ENCODE data around the gene ARMH1. TPM values are rescaled to one million over a fixed set of nuclear protein-coding genes. Genes with fewer than 3 reads are reported as not detected.
A peak's percentile ranks its signal among the peaks of the same experiment; 100 is the strongest.

Gene ARMH1
- 100 to 1,000 TPM; 134 to 141 TPM for total RNA-seq

DNA sequence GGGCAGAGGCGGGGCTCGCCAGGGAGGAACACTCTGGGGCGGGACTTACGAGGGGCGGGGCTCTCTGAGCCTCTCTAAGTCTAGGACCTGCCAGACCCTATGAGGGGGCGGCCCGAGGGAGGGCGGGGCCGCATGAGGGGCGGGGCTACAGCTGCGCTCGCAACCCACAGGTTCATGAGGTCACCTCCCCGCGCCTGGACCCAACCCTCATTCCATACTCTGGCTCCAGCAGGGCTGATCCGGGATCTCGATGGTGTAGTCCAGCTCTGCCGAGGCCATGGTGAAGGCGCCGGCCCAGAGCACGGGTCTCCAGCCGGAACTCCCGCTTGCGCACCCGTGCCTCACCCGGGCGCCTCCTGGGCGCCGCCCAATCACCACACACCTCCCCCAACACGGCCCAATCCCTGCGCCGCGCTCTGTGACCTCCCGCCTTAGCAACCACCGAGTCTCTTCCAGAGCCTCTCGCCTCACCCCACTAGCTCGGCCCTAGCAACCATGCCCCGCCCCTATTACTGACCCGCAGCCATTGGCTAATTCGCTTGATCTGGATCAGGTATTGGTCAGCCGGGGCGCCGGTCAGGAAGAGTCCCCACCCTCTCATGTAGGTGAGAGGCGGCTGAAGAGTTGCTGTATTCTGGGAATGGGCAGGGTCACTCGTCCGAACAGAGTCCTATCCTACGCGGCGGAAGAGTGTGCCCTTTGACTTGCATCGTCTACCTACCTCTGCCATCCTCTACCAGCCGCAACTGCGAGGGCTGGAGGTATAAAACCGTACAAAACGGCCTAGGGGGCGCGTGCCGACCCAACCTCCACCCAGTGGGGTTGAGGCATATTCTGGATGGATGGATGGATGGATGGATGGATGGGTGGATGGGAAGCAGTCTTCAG lies at the start of gene ARMH1, which contains the start of gene TMEM53:
TSS of gene ARMH1 (plus strand) at position 602 of the 888 bp plus-strand sequence. CDS start 14,984 bp downstream, outside the sequence.
TSS of gene TMEM53 (minus strand) at position 369 of the 888 bp plus-strand sequence. CDS start at position 279, 90 bp downstream.
- Mint-ChIP-seq H3K27ac (peak within 1 kb of the TSS; percentile 88), H3K4me1 (ENCODE audit: low read depth) (peaks cover 23% of the 10 kb centered on the region), H3K36me3 (no peaks in the 10 kb centered on the region), H3K27me3 (no peaks in the 10 kb centered on the region), H3K9me3 (no peaks in the 10 kb centered on the region), H3K4me3 (peak within 1 kb of the TSS; percentile 83)
- ChIA-PET CTCF (interaction anchor here (0.7 to 6.8 kb wide), 12 partner anchors 10 to 457 kb away, joined by 3 to 43 read pairs (median 4); partner anchors contain the start of genes KIF2C and PLK3), POLR2A (interaction anchor here (1.0 to 5.2 kb wide), 7 partner anchors 10 to 666 kb away, joined by 3 to 36 read pairs (median 5); partner anchors contain the start of genes MUTYH, RNU5D-1 and TOE1)
- intact Hi-C loops (cut with micrococcal nuclease) = loop anchor here (1.0 to 10.0 kb wide), 7 partner anchors 42 to 630 kb away; partner anchors contain the start of genes BTBD19, DYNLT4, ERI3 and HECTD3
- DNase-seq = peak; percentile 99

DNA sequence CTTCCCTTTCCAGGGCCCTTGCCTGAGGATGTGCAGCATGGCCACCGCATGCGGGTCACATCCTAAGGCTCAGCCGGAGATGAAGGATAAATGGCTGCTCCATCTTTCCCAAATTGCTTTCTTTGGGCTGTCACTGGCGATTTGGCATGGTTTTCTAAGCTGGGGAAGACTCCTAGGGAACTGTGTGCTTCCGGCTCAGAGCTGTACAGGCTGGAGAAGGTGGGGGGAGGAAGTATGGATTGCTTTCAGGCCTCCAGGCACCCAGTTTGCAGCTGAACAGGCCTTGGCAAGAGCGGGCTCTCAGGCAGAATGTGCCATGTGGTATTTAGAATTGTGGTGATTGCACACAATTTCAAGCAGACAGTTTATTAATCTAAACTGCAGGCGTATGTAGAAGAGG lies 49.2 kb upstream of the ARMH1 start:
- CTCF ChIA-PET = interaction anchor here (1.1 kb wide), 1 partner anchor 28 kb away, joined by 3 read pairs; no protein-coding TSS in a partner anchor
- intact Hi-C loops (cut with micrococcal nuclease) = no loop called here

DNA sequence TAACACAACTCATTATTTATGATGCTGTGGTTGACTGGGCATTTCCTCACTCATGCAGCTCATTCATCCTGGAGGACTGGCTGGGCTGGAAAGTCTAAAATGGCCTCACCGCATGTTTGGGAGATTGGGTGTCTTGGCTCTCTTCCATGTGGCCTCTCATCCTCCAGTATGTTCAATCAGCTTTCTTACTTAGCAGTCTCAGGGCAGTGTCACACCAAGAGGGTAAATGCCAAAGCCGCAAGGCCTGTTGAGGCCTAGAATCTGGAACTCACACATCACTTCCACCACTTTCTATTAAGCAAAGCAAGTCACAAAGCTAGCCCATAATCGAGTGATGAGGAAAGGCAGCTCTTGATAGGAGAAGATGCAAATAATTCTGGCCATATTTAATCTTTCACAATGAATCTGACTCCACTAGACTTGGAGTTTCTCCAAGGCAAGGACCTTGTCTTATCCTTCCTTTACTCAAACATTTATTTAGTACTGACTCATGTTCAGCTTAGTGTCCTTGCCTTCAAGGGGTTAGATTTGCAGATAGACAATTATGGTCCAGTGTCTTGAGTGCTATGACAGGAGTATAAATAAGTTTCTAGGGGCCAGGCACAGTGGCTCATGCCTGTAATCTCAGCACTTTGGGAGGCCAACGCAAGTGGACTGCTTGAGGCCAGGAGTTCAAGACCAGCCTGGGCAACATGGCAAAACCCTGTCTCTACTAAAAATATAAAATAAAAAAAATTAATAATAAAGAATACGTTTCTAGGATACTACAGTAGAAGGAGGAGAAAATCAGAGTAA lies 45.4 kb upstream of the ARMH1 start:
- Mint-ChIP-seq H3K4me3 (no peak overlapping the region), H3K27me3 (no peaks in the 10 kb centered on the region)

More for the DNA sequence above, 49.2 kb upstream of the ARMH1 start:
- Mint-ChIP-seq H3K9me3 (no peaks in the 10 kb centered on the region), H3K27me3 (no peaks in the 10 kb centered on the region), H3K36me3 (no peaks in the 10 kb centered on the region), H3K27ac (no peak overlapping the region), H3K4me3 (no peak overlapping the region), H3K4me1 (ENCODE audit: low read depth) (no peaks in the 10 kb centered on the region)
- no peak for DNase-seq
- POLR2A ChIA-PET = no interaction called here

DNA sequence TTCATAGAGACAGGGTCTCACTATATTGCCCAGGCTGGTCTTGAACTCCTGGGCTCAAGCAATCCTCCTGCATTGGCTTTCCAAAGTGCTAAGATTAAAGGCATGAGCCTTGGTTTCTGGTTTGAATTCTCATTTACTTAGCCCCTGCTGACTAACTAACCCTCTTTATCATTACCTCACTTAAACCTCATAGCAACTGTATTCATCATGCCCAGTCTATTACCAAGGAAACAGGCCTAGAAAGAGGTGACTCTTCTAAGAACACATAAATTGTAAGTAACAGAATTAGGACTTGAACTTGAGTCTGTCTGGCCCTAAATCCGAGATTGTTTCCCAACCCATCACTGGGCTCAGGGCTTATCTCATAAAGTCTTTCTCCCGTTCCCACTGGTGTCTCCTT lies 44.4 kb upstream of the ARMH1 start:
- intact Hi-C loops (cut with micrococcal nuclease) = loop anchor here (5.0 to 10.0 kb wide), 3 partner anchors 92 to 1675 kb away; partner anchors contain the start of genes BTBD19, DYNLT4, PLK3 and SLC2A1
- DNase-seq = no peak
- Mint-ChIP-seq H3K27ac (peak overlapping the region; percentile 94), H3K36me3 (peaks cover 19% of the 10 kb centered on the region), H3K9me3 (no peaks in the 10 kb centered on the region), H3K4me1 (ENCODE audit: low read depth) (peaks cover 35% of the 10 kb centered on the region), H3K27me3 (no peaks in the 10 kb centered on the region), H3K4me3 (peak overlapping the region; percentile 91)
- POLR2A ChIA-PET = interaction anchor here (3.0 kb wide), 1 partner anchor 34 kb away, joined by 10 read pairs; no protein-coding TSS in a partner anchor
- CTCF ChIA-PET = interaction anchor here (1.4 kb wide), 1 partner anchor 22 kb away, joined by 9 read pairs; no protein-coding TSS in a partner anchor

More for the DNA sequence above, 45.4 kb upstream of the ARMH1 start:
- no peak overlapping the region for H3K27ac Mint-ChIP-seq
- intact Hi-C loops (cut with micrococcal nuclease) = no loop called here
- H3K4me1 Mint-ChIP-seq (ENCODE audit: low read depth) = peaks cover 25% of the 10 kb centered on the region
- no peak for DNase-seq
- no peaks in the 10 kb centered on the region for H3K9me3 Mint-ChIP-seq
- H3K36me3 Mint-ChIP-seq = peaks cover 10% of the 10 kb centered on the region
- POLR2A ChIA-PET = no interaction called here
- CTCF ChIA-PET = interaction anchor here (1.4 kb wide), 1 partner anchor 23 kb away, joined by 9 read pairs; no protein-coding TSS in a partner anchor

DNA sequence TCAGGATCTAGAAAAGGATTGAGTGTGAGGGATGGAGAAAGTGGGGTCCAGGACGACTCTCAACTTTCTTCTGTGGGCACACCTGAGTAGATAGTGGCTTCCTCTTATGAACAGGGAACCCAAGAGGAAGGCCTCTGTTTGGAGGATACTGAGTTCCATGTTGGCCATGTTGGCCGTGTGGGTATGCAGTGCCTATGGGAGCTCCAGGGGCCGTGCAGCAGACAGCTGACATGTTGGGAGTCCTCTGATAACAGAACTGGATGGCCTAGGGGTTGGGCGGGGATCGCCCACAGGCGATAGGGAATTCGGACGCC lies 43.2 kb upstream of the ARMH1 start:
- no peaks in the 10 kb centered on the region for H3K27me3 Mint-ChIP-seq
- peak overlapping the region; percentile 91 for H3K4me3 Mint-ChIP-seq
- H3K36me3 Mint-ChIP-seq = peaks cover 25% of the 10 kb centered on the region
- H3K27ac Mint-ChIP-seq = peak overlapping the region; percentile 94
- CTCF ChIA-PET = interaction anchor here (0.7 to 6.9 kb wide), 6 partner anchors 21 to 414 kb away, joined by 3 to 65 read pairs (median 4); no protein-coding TSS in a partner anchor
- H3K4me1 Mint-ChIP-seq (ENCODE audit: low read depth) = peaks cover 36% of the 10 kb centered on the region
- DNase-seq = no peak
- intact Hi-C loops (cut with micrococcal nuclease) = loop anchor here (5.0 to 10.0 kb wide), 3 partner anchors 91 to 1676 kb away; partner anchors contain the start of genes BTBD19, DYNLT4, PLK3 and SLC2A1
- POLR2A ChIA-PET = interaction anchor here (0.6 to 4.2 kb wide), 15 partner anchors 9 to 418 kb away, joined by 3 to 36 read pairs (median 6); partner anchors contain the start of genes ARMH1, DMAP1, RNU5D-1 and TMEM53
- no peaks in the 10 kb centered on the region for H3K9me3 Mint-ChIP-seq

DNA sequence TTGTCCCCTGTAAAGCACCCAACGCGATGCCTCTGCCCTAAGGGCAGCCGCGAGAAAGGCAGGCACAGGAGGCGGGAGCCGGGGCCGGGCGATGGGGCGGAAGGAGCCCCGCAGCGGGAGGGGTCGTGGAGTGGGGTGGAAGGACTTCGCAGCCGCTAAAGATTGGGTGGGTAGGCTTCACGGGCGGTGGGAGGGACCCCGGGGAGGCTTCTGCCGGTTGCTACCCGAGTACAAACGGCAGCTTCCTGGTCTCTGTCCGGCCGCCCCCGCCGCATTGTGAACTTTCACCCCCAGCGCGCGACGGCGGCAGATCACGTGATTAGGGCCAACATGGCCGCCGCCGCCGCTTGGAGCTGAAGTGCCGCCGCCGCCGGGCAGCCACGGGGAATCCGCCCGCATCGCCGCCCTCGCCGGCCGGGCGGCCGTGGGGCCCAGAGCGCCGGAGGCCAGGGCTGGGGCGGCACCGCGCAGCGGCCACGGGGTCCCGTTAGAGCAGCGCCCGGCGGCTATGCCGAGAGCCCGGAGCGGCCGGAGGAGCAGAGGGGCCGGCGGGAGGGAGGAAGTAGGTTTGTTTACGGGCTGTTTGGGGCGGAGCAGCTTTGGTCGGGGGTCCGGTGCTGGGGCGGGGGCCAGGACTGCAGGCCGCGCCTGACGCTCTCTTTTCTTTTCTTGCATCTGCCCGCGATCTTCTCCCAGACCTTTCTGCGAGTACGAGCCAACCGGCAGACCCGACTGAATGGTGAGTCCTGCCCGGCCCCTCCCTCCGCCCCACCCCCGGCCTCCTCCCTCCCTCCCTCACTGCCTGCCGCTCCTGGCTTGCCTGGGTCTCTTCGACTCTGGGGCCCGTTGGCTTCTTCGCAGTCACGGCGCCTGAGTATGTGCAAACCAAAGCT lies 42.6 kb upstream of the ARMH1 start:
- peaks cover 36% of the 10 kb centered on the region for H3K4me1 Mint-ChIP-seq (ENCODE audit: low read depth)
- intact Hi-C loops (cut with micrococcal nuclease) = loop anchor here (1.0 to 10.0 kb wide), 4 partner anchors 42 to 1677 kb away; partner anchors contain the start of genes ARMH1, BTBD19, DYNLT4 and PLK3
- H3K36me3 Mint-ChIP-seq = peaks cover 26% of the 10 kb centered on the region

DNA sequence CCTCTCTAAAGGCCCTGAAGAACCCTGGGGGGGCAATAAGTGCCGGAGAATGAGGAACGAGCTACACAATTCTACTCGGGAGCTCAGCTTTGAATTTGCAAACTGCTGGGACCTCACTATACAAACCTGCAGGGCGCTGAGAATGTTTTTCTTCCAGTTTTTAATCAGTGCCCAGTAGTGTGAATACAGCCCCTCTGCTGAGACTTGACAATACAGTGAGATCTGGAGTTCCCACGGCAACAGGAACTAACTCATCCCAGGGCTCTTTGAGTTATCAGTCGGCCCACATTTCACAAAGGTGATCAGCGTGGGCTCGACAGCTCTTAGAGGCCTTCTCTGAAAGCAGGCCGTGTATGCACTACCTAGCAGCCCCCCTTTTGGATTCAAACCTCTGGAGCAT lies 41.9 kb upstream of the ARMH1 start:
- H3K36me3 Mint-ChIP-seq = peaks cover 27% of the 10 kb centered on the region
- peak overlapping the region; percentile 94 for H3K27ac Mint-ChIP-seq
- H3K27me3 Mint-ChIP-seq = no peaks in the 10 kb centered on the region
- H3K4me1 Mint-ChIP-seq (ENCODE audit: low read depth) = peaks cover 36% of the 10 kb centered on the region
- peak; percentile 36 for DNase-seq
- ChIA-PET POLR2A (interaction anchor here (1.0 to 4.2 kb wide), 11 partner anchors 10 to 601 kb away, joined by 3 to 36 read pairs (median 8); partner anchors contain the start of genes ARMH1, DMAP1, RNU5D-1 and SLC6A9), CTCF (interaction anchor here (0.6 to 6.9 kb wide), 5 partner anchors 10 to 254 kb away, joined by 3 to 65 read pairs (median 4); no protein-coding TSS in a partner anchor)
- intact Hi-C loops (cut with micrococcal nuclease) = loop anchor here (1.0 to 10.0 kb wide), 4 partner anchors 42 to 1678 kb away; partner anchors contain the start of genes ARMH1, BTBD19, DYNLT4 and PLK3
- H3K4me3 Mint-ChIP-seq = peak overlapping the region; percentile 91
- no peaks in the 10 kb centered on the region for H3K9me3 Mint-ChIP-seq

More for the DNA sequence above, 42.6 kb upstream of the ARMH1 start:
- Mint-ChIP-seq H3K9me3 (no peaks in the 10 kb centered on the region), H3K27ac (peak overlapping the region; percentile 94), H3K4me3 (peak overlapping the region; percentile 91), H3K27me3 (no peaks in the 10 kb centered on the region)
- CTCF ChIA-PET = interaction anchor here (0.6 to 6.9 kb wide), 7 partner anchors 20 to 415 kb away, joined by 3 to 65 read pairs (median 4); no protein-coding TSS in a partner anchor
- POLR2A ChIA-PET = interaction anchor here (0.6 to 4.2 kb wide), 16 partner anchors 11 to 600 kb away, joined by 3 to 36 read pairs (median 6); partner anchors contain the start of genes ARMH1, DMAP1, RNU5D-1 and SLC6A9
- DNase-seq = peak; percentile 94

DNA sequence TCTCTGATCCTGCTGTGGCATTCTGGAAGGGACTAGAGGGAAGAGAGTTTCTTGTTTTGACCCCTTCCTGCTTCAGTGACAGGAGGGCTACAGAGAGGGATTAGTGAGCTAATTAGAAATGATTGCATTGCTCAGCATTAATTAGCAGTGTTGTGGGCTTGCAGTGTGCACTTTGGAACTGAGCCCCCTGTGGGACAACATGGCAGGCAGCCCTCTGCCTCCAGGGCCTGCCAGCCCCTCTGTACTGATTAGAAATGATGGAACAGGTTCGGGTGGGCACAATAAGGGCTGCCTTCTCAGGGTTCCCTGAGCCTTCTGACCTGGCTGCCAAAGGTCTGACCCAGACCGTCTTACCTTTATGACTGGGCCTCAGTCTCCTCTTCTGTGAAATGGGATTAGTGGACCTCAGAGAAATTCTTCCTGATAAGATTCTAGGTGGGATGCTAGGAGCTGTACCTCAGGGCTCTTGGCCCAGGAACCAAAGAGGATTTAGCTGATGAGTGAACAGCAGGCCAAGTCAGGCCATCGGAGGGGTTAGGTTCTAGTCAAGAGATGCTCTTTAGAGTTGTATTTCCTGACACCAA lies 39.8 kb upstream of the ARMH1 start:
- Mint-ChIP-seq H3K27me3 (no peaks in the 10 kb centered on the region), H3K36me3 (peaks cover 31% of the 10 kb centered on the region), H3K9me3 (no peaks in the 10 kb centered on the region), H3K27ac (peak overlapping the region; percentile 10), H3K4me1 (ENCODE audit: low read depth) (peaks cover 36% of the 10 kb centered on the region), H3K4me3 (no peak overlapping the region)
- CTCF ChIA-PET = interaction anchor here (0.9 to 6.9 kb wide), 4 partner anchors 18 to 288 kb away, joined by 3 to 65 read pairs (median 3); no protein-coding TSS in a partner anchor
- DNase-seq = no peak
- POLR2A ChIA-PET = interaction anchor here (1.3 to 4.2 kb wide), 3 partner anchors 17 to 38 kb away, joined by 3 to 36 read pairs (median 28); partner anchors contain the start of genes ARMH1 and TMEM53
- intact Hi-C loops (cut with micrococcal nuclease) = loop anchor here (5.0 to 10.0 kb wide), 3 partner anchors 88 to 1680 kb away; partner anchors contain the start of genes BTBD19, DYNLT4, PLK3 and SLC2A1

DNA sequence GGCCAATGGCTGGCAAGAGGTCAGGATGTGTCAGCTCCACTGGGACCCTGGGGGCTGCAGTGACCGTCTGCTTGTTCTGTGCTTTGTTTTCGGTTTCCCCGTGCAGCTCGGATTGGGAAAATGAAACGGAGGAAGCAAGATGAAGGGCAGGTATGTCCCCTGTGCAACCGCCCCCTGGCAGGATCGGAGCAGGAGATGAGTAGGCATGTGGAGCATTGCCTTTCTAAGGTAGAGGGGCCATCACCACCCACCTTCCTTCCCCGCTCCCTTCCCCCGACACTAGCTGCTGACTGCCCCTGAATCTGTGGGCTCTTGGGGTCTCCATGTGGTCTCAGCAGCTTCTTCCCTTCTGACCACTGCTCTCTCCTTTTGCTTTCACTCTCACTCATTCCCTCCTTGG lies 39.1 kb upstream of the ARMH1 start:
- no peak overlapping the region for H3K27ac Mint-ChIP-seq
- POLR2A ChIA-PET = interaction anchor here (1.3 kb wide), 1 partner anchor 17 kb away, joined by 3 read pairs; no protein-coding TSS in a partner anchor

More for the DNA sequence above, 39.1 kb upstream of the ARMH1 start:
- Mint-ChIP-seq H3K9me3 (no peaks in the 10 kb centered on the region), H3K4me3 (no peak overlapping the region), H3K27me3 (no peaks in the 10 kb centered on the region), H3K4me1 (ENCODE audit: low read depth) (peaks cover 36% of the 10 kb centered on the region), H3K36me3 (peaks cover 31% of the 10 kb centered on the region)
- intact Hi-C loops (cut with micrococcal nuclease) = loop anchor here (10.0 kb wide), 2 partner anchors 169 to 1681 kb away; partner anchors contain the start of genes BTBD19, DYNLT4, PLK3 and SLC2A1
- CTCF ChIA-PET = interaction anchor here (6.9 kb wide), 1 partner anchor 17 kb away, joined by 65 read pairs; no protein-coding TSS in a partner anchor
- no peak for DNase-seq
